Ectodermal cell (in vitro differentiated cells): Measurements from ENCODE around the gene OR2T27.

Experiments used
- H3K27ac ChIP-seq: 2 replicates; pipeline ENCODE4 v1.7.0; 2013; ENCODE audit warnings: mild to moderate bottlenecking, low read depth, low read length; ENCODE audit not compliant: insufficient read depth, poor library complexity, severe bottlenecking
- H3K27me3 ChIP-seq: 2 replicates; pipeline ENCODE4 v1.7.0; 2013; ENCODE audit warnings: mild to moderate bottlenecking, low read length; ENCODE audit not compliant: insufficient read depth, control insufficient read depth, poor library complexity, severe bottlenecking
- H3K36me3 ChIP-seq: one replicate; pipeline ENCODE4 v1.7.0; 2013; ENCODE audit warnings: low read length; ENCODE audit not compliant: control insufficient read depth, insufficient read depth
- H3K4me1 ChIP-seq: one replicate; pipeline ENCODE4 v1.7.0; 2013; ENCODE audit warnings: low read length; ENCODE audit not compliant: control insufficient read depth, insufficient read depth
- H3K4me3 ChIP-seq: 2 replicates; pipeline ENCODE4 v1.7.0; 2013; ENCODE audit warnings: low read depth, low read length, control low read depth; ENCODE audit not compliant: insufficient read depth
- H3K9me3 ChIP-seq: 2 replicates; pipeline ENCODE4 v1.7.0; 2013; ENCODE audit warnings: mild to moderate bottlenecking, low read length, moderate library complexity; ENCODE audit not compliant: control insufficient read depth
- WGBS, 2 experiments: methylation state at CpG; one replicate each; pipeline ENCODE4 v1.1.7; 2013; ENCODE audit warnings: missing lambda C conversion rate in 2 of 2; 5-methylcytosine and 5-hydroxymethylcytosine counted together

OR2T27 gene

DNA sequence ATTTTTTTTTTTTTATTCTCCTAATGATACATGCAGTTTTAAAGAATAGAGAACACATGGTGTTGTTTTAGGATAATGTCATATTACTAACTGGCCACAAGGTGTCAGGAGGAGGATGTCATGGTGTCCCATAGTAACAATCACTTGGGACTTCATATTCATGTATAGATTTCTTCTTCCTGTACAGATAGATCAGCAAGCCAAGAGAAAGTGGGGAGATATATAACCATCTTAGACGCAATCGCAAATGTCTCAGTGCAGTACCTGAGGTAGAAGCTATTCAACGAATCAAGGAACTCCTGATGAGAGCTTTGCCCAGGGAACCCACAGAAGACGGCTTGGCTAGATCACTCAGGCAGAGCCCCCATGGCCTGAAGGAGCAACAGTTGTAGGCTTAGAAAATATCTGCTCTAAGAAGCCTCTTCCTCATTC, 32.7 kb downstream of the OR2T27 start:
- H3K36me3 ChIP-seq: no peaks in the 10 kb centered on the region
- H3K9me3 ChIP-seq: peaks cover 5% of the 10 kb centered on the region
- no peaks in the 10 kb centered on the region for H3K4me1 ChIP-seq
- WGBS, 2 experiments: 85 to 92% methylated on average over 4 of the region's 4 CpGs
- H3K27me3 ChIP-seq: no peaks in the 10 kb centered on the region
- H3K27ac ChIP-seq: no peak overlapping the region
- no peak overlapping the region for H3K4me3 ChIP-seq

- 71 to 80% methylated on average over 6 to 7 of the region's 7 CpGs for WGBS, 2 experiments
These were observed 33.6 kb downstream of the OR2T27 start for GRCh38 chr1:248621770-248622169.

DNA sequence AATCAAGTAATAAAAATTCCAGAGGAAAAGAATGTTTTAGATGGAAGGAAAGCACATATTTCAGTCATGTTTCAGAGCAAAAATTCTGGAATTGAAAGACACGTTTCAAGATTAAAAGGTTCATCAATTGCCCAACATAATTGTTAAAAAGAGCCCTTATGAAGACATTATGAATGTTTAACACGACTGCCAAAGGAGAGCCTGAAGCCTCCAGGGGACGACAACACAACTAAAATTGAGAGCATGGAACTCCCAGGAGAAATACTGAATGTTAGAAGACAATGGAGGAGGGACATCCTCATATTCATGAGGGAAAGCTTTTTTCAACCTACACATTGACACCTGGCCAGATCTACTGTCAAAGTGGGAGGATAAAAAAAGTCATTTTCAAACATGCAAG, 36.5 kb downstream of the OR2T27 start:
- Histone ChIP-seq H3K36me3 (no peaks in the 10 kb centered on the region), H3K9me3 (peaks cover 1% of the 10 kb centered on the region), H3K4me1 (no peaks in the 10 kb centered on the region), H3K4me3 (no peak overlapping the region), H3K27ac (no peak overlapping the region), H3K27me3 (no peaks in the 10 kb centered on the region)
- 13 to 22% methylated on average over 3 of the region's 3 CpGs for WGBS, 2 experiments

More at GRCh38 chr1:248621770-248622169, 33.6 kb downstream of the OR2T27 start:
- Histone ChIP-seq H3K9me3 (peaks cover 5% of the 10 kb centered on the region), H3K4me1 (no peaks in the 10 kb centered on the region), H3K27ac (no peak overlapping the region), H3K36me3 (no peaks in the 10 kb centered on the region), H3K4me3 (no peak overlapping the region), H3K27me3 (no peaks in the 10 kb centered on the region)

DNA sequence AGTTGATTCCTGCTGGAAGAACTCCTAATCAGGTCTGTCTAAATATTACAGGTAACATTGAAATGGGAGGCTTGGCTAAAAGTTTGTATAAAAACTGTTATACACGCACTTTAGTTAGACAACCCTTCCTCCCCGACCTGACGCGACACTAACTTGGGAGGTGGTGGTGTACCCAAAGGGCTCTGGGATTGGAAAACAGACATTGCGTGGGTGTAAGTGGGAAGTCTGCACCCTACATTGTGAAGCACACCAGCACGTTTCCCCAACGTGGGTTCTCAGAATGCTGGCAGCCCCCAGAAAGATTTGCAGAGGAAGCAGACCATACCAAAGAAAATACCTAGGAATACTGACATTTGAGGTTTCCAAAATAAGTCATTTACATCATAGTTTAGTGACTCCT, 37.2 kb downstream of the OR2T27 start:
- peaks cover under 1% of the 10 kb centered on the region for H3K9me3 ChIP-seq
- no peaks in the 10 kb centered on the region for H3K4me1 ChIP-seq
- H3K27me3 ChIP-seq: no peaks in the 10 kb centered on the region
- no peaks in the 10 kb centered on the region for H3K36me3 ChIP-seq
- H3K27ac ChIP-seq: no peak overlapping the region
- 70 to 73% methylated on average over 7 of the region's 7 CpGs for WGBS, 2 experiments
- H3K4me3 ChIP-seq: no peak overlapping the region

- Histone ChIP-seq H3K4me3 (no peak overlapping the region), H3K4me1 (no peaks in the 10 kb centered on the region), H3K27me3 (no peaks in the 10 kb centered on the region), H3K9me3 (peaks cover 7% of the 10 kb centered on the region), H3K27ac (no peak overlapping the region), H3K36me3 (no peaks in the 10 kb centered on the region)
- 64 to 67% methylated on average over 1 of the region's 1 CpG for WGBS, 2 experiments
These were observed 41.6 kb downstream of the OR2T27 start for GRCh38 chr1:248613742-248614141.

DNA sequence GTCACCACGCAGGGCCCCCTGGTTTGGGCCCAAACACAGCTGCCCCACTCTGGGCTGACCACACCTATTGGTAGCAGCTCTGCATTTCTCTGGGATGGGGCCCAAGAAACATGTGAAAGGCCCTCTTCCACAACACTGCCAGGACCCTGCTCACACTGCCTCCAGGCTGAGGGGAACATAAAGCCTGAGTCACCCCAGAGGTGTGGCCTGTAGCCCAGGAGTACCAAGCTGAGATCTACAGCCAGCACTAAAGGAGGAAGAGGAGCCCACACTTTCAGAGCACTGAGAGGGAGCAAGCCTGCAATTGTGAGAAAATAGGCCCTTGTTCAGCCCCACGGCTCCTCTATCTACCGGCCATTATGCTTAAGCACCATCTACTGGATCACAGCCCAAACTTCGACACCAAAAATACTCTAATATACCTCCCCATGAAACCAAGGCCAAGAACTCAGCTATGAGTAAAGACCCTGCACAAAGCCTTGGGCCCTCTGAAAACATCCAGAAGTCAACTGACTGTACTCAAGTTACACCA, 43.4 kb downstream of the OR2T27 start:
- H3K4me1 ChIP-seq: no peaks in the 10 kb centered on the region
- no peak overlapping the region for H3K4me3 ChIP-seq
- WGBS, 2 experiments: 77 to 80% methylated on average over 4 of the region's 4 CpGs
- peaks cover 7% of the 10 kb centered on the region for H3K9me3 ChIP-seq
- no peaks in the 10 kb centered on the region for H3K27me3 ChIP-seq
- H3K27ac ChIP-seq: no peak overlapping the region
- H3K36me3 ChIP-seq: no peaks in the 10 kb centered on the region

GRCh38 chr1:248610301-248610700, 45.0 kb downstream of the OR2T27 start:
- Histone ChIP-seq H3K36me3 (no peaks in the 10 kb centered on the region), H3K27ac (no peak overlapping the region), H3K9me3 (peaks cover 15% of the 10 kb centered on the region), H3K4me1 (no peaks in the 10 kb centered on the region), H3K4me3 (no peak overlapping the region), H3K27me3 (no peaks in the 10 kb centered on the region)
- 42% methylated on average over 3 of the region's 3 CpGs; no CpG with 5 or more reads in 1 of the 2 experiments for WGBS, 2 experiments
